Stimulated activated CD8-positive, alpha-beta memory T cell treated with anti-CD3 and anti-CD28 coated beads, Interleukin-7, amount 100 ng/mL, for 1 hour (primary cell): ENCODE data around the gene TIMP4.

Experiments used
- DNase-seq, 2 donors: peaks; one replicate each; pipeline ENCODE4 v3.0.0-alpha.2; 2020; ENCODE audit warnings: low read depth in 2 of 2

The TIMP4 gene

GRCh38 chr3:12185172-12185710 is 26.5 kb upstream of the TIMP4 start:
- no peak for DNase-seq

GRCh38 chr3:12184541-12184940 is 25.8 kb upstream of the TIMP4 start:
- DNase-seq: no peak

- no peak for DNase-seq
Observed at GRCh38 chr3:12182687-12183441, 24.2 kb upstream of the TIMP4 start.

GRCh38 chr3:12181806-12182205 is 23.1 kb upstream of the TIMP4 start:
- DNase-seq: no peak

- DNase-seq: no peak
Observed at GRCh38 chr3:12181301-12181700, 22.6 kb upstream of the TIMP4 start.

GRCh38 chr3:12180631-12181030 is 21.9 kb upstream of the TIMP4 start:
- no peak for DNase-seq

- DNase-seq: no peak
Observed at GRCh38 chr3:12180218-12180617, 21.5 kb upstream of the TIMP4 start.

- no peak for DNase-seq
Observed at GRCh38 chr3:12179441-12179840, 20.7 kb upstream of the TIMP4 start.

- no peak for DNase-seq
Observed at GRCh38 chr3:12178091-12178820, 19.5 kb upstream of the TIMP4 start.

- DNase-seq: no peak
Observed at GRCh38 chr3:12177126-12177525, 18.4 kb upstream of the TIMP4 start.

GRCh38 chr3:12175844-12176453 is 17.2 kb upstream of the TIMP4 start:
- no peak for DNase-seq

GRCh38 chr3:12175137-12175593 is 16.5 kb upstream of the TIMP4 start:
- DNase-seq: no peak

- DNase-seq: no peak
Observed at GRCh38 chr3:12170207-12170606, 11.5 kb upstream of the TIMP4 start.

GRCh38 chr3:12165909-12166308 is 7.2 kb upstream of the TIMP4 start:
- no peak for DNase-seq

GRCh38 chr3:12159227-12159601 is 502 bp upstream of the TIMP4 start:
- DNase-seq: no peak

GRCh38 chr3:12157026-12157425 is 1.7 kb downstream of the TIMP4 start:
- no peak for DNase-seq

- no peak for DNase-seq
Observed at GRCh38 chr3:12155828-12156227, 2.9 kb downstream of the TIMP4 start.

- no peak for DNase-seq
Observed at GRCh38 chr3:12155264-12155663, 3.4 kb downstream of the TIMP4 start.

- no peak for DNase-seq
Observed at GRCh38 chr3:12154151-12154550, 4.6 kb downstream of the TIMP4 start.

- DNase-seq: no peak
Observed at GRCh38 chr3:12150112-12150511, 8.6 kb downstream of the TIMP4 start.

- no peak for DNase-seq
Observed at GRCh38 chr3:12149029-12149428, 9.7 kb downstream of the TIMP4 start.

GRCh38 chr3:12148183-12148940 is 10.3 kb downstream of the TIMP4 start:
- DNase-seq: no peak
